ENCODE data around the gene NOTO.
A peak's percentile ranks its signal among the peaks of the same experiment; 100 is the strongest.

The NOTO gene

DNA sequence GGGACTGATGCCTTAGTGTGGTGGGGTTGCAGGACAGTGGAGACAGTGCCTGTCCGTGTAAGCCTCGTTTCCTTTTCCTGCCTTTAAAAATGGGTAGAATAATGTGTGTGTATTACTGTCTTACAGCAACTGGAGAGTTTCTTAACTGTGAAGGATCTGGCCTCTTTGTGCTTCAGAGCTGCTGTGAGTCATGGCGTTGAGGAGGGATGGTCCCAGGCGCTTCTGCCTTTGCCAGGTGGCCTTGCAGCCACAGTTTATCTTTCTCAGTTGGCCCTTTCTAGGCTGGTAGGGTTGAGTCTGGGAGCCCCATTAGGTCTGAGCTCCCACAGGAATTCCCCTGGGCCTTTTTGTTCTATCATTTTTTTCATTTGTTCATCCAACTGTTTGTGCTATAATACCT lies 21.4 kb downstream of the NOTO start:
- Histone ChIP-seq H3K27me3 (replicated peaks; ENCODE audit: control insufficient read depth, insufficient read depth, low read length) (no peaks in the 10 kb centered on the region), H3K9ac (ENCODE audit: low read length) (no peak overlapping the region), H3K4me1 (ENCODE audit: control insufficient read depth, insufficient read depth, low read length) (peaks cover 5% of the 10 kb centered on the region), H3K36me3 (ENCODE audit: control insufficient read depth, insufficient read depth, low read length, severe bottlenecking) (peaks cover 58% of the 10 kb centered on the region), H3K9me3 (ENCODE audit: control insufficient read depth, low read length) (no peaks in the 10 kb centered on the region), H3K4me3 (ENCODE audit: low read length) (no peak overlapping the region)
- DNase-seq (ENCODE audit: low read depth): no peak

DNA sequence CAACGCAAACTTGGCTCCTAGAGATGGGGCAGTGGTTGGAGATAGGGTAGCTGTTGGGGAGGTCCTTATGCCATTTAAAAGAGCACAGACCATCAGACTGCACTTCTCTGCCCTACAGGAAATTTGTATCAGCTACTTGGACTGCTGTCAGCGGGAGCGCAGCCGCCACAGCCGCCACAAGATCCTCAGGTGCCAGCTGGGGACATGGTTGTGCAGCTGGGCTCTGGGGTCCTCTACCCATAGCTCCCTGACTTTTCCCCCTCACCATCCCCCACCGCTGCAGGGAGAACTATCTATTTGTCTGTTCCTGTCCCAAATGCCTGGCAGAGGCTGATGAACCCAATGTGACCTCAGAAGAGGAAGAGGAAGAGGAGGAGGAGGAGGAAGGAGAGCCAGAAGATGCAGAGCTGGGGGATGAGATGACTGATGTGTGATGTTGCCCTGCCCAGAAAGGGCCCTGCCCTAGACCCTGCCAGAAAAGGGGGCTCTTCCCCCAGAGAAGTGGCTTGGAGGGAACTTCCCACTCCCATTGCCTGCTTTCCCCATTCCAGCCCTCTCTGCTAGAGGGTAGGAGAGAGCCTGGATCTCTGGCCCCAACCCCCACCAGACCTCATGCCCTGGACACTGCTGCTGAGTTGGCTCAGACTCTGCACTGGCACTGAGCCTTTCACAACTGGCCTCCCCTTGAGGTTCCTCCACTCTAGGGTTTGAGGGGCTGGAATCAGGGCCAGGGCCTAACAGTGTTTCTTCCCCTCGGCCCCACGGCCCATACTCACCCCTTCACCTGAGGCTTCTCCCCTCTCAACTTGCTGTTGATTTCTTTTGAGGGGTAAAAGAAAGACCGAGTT lies 23.4 kb downstream of the NOTO start:
- Histone ChIP-seq H3K4me3 (ENCODE audit: low read length) (no peak overlapping the region), H3K27me3 (replicated peaks; ENCODE audit: control insufficient read depth, insufficient read depth, low read length) (no peaks in the 10 kb centered on the region), H3K9ac (ENCODE audit: low read length) (no peak overlapping the region), H3K9me3 (ENCODE audit: control insufficient read depth, low read length) (no peaks in the 10 kb centered on the region), H3K36me3 (ENCODE audit: control insufficient read depth, insufficient read depth, low read length, severe bottlenecking) (peaks cover 59% of the 10 kb centered on the region), H3K4me1 (ENCODE audit: control insufficient read depth, insufficient read depth, low read length) (peaks cover 5% of the 10 kb centered on the region)
- DNase-seq (ENCODE audit: low read depth): no peak

DNA sequence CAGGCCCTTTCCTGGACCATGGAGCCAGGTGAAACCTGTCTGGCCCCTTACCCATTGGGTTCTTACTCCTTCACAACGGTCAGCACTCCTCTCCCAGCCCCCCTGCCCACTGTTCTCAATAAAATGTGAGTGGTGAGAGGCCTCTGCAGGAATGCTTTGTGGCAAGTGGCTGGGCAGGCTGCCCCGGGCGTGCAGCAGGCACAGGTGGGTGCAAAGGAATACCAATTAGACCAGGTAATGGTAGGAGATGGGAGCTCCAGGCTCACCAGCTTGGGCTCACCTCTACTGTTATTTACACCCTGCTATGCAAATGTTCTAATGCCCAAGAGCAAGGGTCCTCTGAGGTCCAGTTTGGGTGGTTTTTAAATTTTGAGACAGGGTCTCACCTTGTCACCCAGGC lies 24.7 kb downstream of the NOTO start:
- Histone ChIP-seq H3K27me3 (replicated peaks; ENCODE audit: control insufficient read depth, insufficient read depth, low read length) (no peaks in the 10 kb centered on the region), H3K36me3 (ENCODE audit: control insufficient read depth, insufficient read depth, low read length, severe bottlenecking) (peaks cover 46% of the 10 kb centered on the region), H3K9ac (ENCODE audit: low read length) (no peak overlapping the region), H3K4me1 (ENCODE audit: control insufficient read depth, insufficient read depth, low read length) (peaks cover 5% of the 10 kb centered on the region), H3K9me3 (ENCODE audit: control insufficient read depth, low read length) (no peaks in the 10 kb centered on the region), H3K4me3 (ENCODE audit: low read length) (no peak overlapping the region)
- DNase-seq (ENCODE audit: low read depth): no peak

DNA sequence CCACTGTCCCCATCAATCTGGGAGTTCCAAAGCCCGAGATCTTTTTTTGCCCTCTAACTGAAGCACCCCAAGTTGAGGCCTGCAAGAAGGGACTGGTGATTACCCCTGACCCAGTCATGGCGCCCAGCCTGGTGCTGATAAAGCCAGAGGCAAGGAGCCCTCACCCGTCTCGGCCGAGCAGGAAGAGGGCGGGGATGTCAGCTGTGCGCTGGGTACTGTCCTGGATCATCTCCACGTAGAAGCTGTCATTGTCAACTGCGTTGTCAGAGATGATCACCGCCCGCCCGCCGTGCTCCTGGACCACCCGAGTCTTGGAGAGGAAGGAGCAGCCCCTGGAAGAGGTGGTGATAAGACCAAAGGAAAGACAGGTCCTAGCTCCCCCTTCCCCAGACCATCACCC lies 26.3 kb downstream of the NOTO start:
- DNase-seq (ENCODE audit: low read depth): no peak
- H3K27me3 ChIP-seq (replicated peaks; ENCODE audit: control insufficient read depth, insufficient read depth, low read length): no peaks in the 10 kb centered on the region
- no peak overlapping the region for H3K4me3 ChIP-seq (ENCODE audit: low read length)
- peaks cover 36% of the 10 kb centered on the region for H3K36me3 ChIP-seq (ENCODE audit: control insufficient read depth, insufficient read depth, low read length, severe bottlenecking)
- H3K9ac ChIP-seq (ENCODE audit: low read length): no peak overlapping the region
- peaks cover 10% of the 10 kb centered on the region for H3K4me1 ChIP-seq (ENCODE audit: control insufficient read depth, insufficient read depth, low read length)
- no peaks in the 10 kb centered on the region for H3K9me3 ChIP-seq (ENCODE audit: control insufficient read depth, low read length)

DNA sequence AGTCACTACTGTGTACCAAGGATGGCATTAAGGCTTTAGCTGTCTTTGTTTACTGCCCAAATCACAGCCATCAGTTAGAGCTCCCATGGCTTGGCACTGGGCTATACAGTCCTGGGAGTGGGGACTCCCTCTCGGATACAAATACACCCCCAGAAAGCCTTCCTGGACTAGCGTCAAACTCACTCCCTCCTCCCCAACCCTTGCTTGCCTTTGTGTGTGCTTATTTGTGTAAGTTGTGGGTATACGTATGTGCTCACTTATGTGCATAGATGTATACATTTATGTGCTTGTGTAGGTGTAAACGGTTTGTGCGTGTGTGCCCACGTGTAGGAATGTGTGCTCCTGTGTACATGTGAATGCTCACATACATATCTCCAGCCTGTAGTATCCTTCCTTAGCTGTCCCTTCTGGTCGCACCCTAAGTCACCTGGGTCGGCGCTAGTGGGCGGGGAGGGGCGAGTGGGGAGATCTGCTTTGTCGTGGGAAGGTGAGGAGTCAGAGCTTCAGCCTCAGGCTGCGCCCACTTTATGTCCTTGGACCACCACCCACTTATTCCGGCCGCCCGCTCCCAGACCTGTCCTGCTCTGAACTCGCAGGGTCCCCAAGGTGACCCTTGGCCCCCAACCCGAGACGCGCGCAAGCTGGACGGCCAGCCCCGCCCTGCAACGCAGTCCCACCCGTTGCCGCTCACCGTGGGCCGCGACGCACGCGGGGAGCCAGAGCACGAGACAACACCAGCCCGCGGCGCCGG lies 30.2 kb downstream of the NOTO start:
- DNase-seq (ENCODE audit: low read depth): no peak
- peaks cover 27% of the 10 kb centered on the region for H3K4me1 ChIP-seq (ENCODE audit: control insufficient read depth, insufficient read depth, low read length)

DNA sequence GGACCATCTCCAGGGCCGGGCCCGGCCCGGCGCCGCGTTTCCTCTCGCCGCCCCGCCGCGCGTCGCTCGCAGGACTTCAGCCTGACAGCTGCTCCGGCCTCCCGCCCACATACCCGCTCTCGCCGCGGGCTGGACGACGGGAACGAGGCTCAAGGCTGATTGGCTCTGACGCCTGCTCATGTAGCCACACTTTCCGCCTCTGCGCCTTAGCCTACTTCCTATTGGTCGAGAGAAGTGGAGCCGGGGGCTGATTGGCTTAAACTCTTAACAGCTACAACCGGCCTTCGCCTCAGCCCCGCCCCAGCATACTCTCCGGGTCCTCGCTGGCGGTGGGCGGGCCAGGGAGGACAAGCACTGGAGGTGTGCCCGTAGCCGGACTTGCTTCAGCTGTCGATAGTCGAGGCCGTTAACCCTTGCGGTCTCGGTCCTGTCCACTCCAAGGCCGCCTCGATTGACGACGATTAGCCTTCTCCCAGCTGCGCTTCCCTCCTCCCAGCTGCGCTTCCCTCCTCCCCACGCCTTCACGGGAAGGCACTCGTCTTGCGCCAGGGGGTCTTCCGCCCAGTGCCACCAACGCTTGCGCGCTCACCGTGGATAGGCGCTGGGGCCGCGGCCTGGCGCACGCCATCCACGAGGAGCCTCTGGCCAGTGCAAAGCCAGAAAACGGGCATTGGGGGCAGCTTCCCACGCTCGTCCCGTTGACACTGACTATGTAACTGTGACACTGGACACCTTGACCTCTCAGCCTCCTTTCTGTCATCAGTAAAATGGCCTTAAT lies 31.0 kb downstream of the NOTO start, which contains the start of gene PRADC1:
TSS of gene PRADC1 (minus strand) at position 86 of the 778 bp plus-strand sequence. CDS start at position 7, 79 bp downstream.
- Histone ChIP-seq H3K4me1 (ENCODE audit: control insufficient read depth, insufficient read depth, low read length) (peaks cover 27% of the 10 kb centered on the region), H3K9me3 (ENCODE audit: control insufficient read depth, low read length) (no peaks in the 10 kb centered on the region), H3K36me3 (ENCODE audit: control insufficient read depth, insufficient read depth, low read length, severe bottlenecking) (peaks cover 11% of the 10 kb centered on the region), H3K27me3 (replicated peaks; ENCODE audit: control insufficient read depth, insufficient read depth, low read length) (no peaks in the 10 kb centered on the region), H3K9ac (ENCODE audit: low read length) (peak within 1 kb of the TSS; percentile 91), H3K4me3 (ENCODE audit: low read length) (peak within 1 kb of the TSS; percentile 91)
- DNase-seq (ENCODE audit: low read depth): peak; percentile 100

More for the DNA sequence above, 30.2 kb downstream of the NOTO start:
- peak overlapping the region; percentile 91 for H3K9ac ChIP-seq (ENCODE audit: low read length)
- H3K27me3 ChIP-seq (replicated peaks; ENCODE audit: control insufficient read depth, insufficient read depth, low read length): no peaks in the 10 kb centered on the region
- H3K36me3 ChIP-seq (ENCODE audit: control insufficient read depth, insufficient read depth, low read length, severe bottlenecking): peaks cover 19% of the 10 kb centered on the region
- no peaks in the 10 kb centered on the region for H3K9me3 ChIP-seq (ENCODE audit: control insufficient read depth, low read length)
- H3K4me3 ChIP-seq (ENCODE audit: low read length): peak overlapping the region; percentile 91

DNA sequence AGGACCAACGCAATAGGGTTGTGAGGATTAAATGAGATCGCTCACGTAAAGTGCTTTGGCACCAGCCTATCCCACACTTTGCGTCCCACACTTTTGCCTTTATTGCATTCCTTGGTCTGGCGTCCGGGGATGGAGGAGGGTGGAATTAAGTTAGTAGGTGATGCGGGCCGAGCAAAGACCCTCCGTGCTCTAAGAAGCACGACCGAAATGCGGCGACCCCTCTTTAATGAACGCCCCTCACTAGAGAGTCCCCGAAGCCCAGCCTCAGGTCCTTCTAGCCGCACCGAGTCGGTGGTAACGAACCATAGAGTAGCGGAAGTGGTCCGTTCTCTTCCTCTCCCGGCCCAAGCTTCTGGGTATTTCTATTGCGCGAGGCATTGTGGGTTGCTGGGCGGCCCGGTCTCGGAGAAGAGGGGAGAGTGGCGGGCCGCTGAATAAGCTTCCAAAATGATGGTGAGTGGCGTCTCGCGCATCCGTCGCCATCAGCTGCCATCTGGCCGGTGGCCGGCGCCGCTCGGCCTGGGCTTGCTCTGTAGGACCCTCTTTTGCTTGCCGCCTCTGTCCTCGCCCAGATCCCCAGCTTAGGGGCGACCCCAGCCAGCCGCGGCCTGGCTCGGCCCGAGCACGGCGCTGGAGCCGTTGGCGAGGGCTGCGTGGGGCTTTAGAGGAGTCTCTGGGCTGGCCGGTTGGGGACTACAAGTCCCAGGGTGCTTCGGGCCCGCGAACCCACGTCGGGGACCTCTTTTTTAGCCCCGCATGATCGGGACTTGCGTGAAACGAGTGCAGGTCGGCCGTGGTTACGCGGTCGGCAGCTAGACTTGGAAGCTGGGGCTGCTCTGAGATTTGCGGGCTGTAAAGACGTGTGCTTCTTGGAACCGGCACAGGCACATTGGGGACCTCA lies 31.8 kb downstream of the NOTO start, which contains the start of gene CCT7:
TSS of gene CCT7 (plus strand) at position 377 of the 901 bp plus-strand sequence. CDS start at position 448, 71 bp downstream.
- no peaks in the 10 kb centered on the region for H3K27me3 ChIP-seq (replicated peaks; ENCODE audit: control insufficient read depth, insufficient read depth, low read length)
- peak; percentile 94 for DNase-seq (ENCODE audit: low read depth)
- no peaks in the 10 kb centered on the region for H3K9me3 ChIP-seq (ENCODE audit: control insufficient read depth, low read length)
- H3K4me3 ChIP-seq (ENCODE audit: low read length): peak within 1 kb of the TSS; percentile 91
- H3K36me3 ChIP-seq (ENCODE audit: control insufficient read depth, insufficient read depth, low read length, severe bottlenecking): peaks cover 12% of the 10 kb centered on the region
- peak within 1 kb of the TSS; percentile 91 for H3K9ac ChIP-seq (ENCODE audit: low read length)
- peaks cover 35% of the 10 kb centered on the region for H3K4me1 ChIP-seq (ENCODE audit: control insufficient read depth, insufficient read depth, low read length)

DNA sequence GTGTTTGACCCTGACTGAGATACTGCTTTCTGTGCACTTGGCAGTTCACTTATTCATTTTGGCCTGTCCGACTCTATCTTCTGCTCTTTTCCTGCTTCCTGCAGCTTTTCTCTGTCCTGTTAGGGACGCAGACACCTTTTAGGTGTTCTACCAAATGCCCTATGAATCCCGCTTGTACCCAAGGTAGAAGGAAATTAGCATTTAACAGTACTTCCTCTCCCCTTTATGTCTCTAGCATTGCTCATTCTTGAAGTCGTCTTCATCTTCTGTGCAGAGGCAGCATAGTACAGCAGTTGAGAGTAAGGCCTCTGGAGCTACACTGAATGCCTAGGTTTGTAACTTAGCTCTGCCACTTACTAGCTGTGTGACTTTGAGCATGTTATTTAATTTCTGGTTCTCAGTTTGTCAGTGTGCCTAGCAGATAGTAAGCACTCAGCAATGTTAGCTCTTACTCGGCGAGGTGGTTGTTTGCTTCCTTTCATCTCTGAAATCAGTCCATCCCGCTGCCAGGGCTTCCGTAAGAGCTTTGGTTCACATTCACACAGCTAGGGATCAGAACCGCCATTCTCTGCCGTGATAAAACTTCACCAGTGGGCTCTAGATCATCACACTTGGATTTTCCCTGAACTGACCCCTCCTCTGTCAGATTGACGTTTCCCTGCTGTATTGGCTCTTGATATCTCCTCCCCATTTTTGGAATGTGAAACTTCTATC lies 33.1 kb downstream of the NOTO start:
- Histone ChIP-seq H3K36me3 (ENCODE audit: control insufficient read depth, insufficient read depth, low read length, severe bottlenecking) (peaks cover 12% of the 10 kb centered on the region), H3K4me1 (ENCODE audit: control insufficient read depth, insufficient read depth, low read length) (peaks cover 46% of the 10 kb centered on the region), H3K9ac (ENCODE audit: low read length) (peak overlapping the region; percentile 91), H3K4me3 (ENCODE audit: low read length) (peak overlapping the region; percentile 91), H3K27me3 (replicated peaks; ENCODE audit: control insufficient read depth, insufficient read depth, low read length) (no peaks in the 10 kb centered on the region), H3K9me3 (ENCODE audit: control insufficient read depth, low read length) (no peaks in the 10 kb centered on the region)
- no peak for DNase-seq (ENCODE audit: low read depth)

DNA sequence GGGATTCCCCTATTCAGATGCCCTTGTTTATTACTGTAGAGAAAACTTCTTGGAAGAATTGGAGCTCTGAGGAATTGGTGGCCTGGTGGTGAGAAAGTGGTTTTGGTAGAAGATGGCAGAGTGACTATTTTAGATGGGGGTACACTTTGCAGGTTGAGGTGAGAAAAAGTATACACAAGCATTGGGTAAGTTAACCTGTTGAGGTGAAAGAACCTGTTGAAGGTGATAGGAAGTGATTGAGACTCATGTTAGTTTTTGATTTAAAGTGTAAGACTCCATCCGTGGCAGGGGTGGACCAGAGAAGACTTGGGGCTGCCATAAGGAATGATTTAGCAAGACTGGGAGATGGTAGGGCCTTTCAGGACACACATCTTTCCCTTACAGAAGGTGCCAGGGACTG lies 34.8 kb downstream of the NOTO start:
- peaks cover 25% of the 10 kb centered on the region for H3K36me3 ChIP-seq (ENCODE audit: control insufficient read depth, insufficient read depth, low read length, severe bottlenecking)
- H3K27me3 ChIP-seq (replicated peaks; ENCODE audit: control insufficient read depth, insufficient read depth, low read length): no peaks in the 10 kb centered on the region
- no peaks in the 10 kb centered on the region for H3K9me3 ChIP-seq (ENCODE audit: control insufficient read depth, low read length)
- H3K4me3 ChIP-seq (ENCODE audit: low read length): no peak overlapping the region
- peaks cover 46% of the 10 kb centered on the region for H3K4me1 ChIP-seq (ENCODE audit: control insufficient read depth, insufficient read depth, low read length)
- DNase-seq (ENCODE audit: low read depth): no peak
- no peak overlapping the region for H3K9ac ChIP-seq (ENCODE audit: low read length)

DNA sequence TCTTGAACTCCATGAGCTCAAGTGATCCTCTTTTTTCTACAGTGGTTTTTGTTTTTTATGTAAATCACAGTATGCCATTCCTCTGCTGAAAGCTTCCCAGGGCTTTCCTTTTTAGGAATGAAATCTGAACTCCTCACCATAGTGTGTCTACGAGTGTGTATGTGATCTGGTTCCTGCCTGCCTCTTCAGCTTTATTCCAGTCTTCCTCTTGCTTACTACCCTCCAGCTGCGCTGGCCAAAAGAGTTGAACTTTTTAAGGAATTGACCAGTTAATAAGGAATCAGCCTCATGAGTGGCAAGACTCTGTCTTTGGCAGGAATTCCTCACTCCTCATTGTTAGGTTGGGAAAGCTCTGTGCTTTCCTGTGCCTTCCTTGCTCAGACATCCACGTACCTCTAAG lies 35.8 kb downstream of the NOTO start:
- Histone ChIP-seq H3K4me3 (ENCODE audit: low read length) (no peak overlapping the region), H3K9me3 (ENCODE audit: control insufficient read depth, low read length) (no peaks in the 10 kb centered on the region), H3K27me3 (replicated peaks; ENCODE audit: control insufficient read depth, insufficient read depth, low read length) (no peaks in the 10 kb centered on the region), H3K9ac (ENCODE audit: low read length) (no peak overlapping the region), H3K4me1 (ENCODE audit: control insufficient read depth, insufficient read depth, low read length) (peaks cover 42% of the 10 kb centered on the region), H3K36me3 (ENCODE audit: control insufficient read depth, insufficient read depth, low read length, severe bottlenecking) (peaks cover 35% of the 10 kb centered on the region)
- DNase-seq (ENCODE audit: low read depth): no peak

Measured in adipocyte (in vitro differentiated cells).